ENCODE measurements around the gene C5orf22.

Gene C5orf22

DNA sequence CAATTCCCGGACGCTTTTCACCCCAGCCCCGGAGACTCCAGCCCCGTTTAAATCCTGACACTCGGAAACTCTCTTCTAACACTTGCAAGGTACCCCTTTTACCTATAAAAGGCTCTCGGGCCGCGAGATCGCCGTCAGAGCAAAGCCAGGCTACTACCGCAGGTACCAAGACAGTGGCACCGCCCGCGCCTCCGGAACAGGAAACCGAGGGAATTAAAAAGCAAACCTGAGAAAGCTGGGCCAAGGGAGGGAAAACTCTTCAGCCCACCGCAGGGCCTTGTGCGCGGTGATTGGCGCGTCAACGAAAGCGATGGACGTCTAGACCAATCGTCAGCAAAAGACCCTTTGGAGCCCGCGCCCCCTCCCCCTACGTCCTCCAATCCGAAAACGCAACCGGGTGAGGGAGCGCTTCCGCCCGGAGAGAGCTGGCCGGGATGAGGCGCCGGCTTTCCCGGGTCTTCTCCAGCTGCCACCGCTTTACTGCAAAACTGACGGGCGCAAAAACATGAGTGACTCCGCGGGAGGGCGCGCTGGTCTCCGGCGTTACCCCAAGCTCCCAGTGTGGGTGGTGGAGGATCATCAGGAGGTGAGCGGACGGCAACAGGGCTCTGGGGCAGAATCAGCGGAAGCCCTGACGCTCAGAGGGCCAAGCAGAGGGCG lies at the start of gene C5orf22, which contains the start of gene DROSHA:
Gene C5orf22 (plus strand): TSS at position 414 of the 660 bp plus-strand sequence. CDS start 92 bp downstream, at position 506.
Gene DROSHA (minus strand): TSS at position 206 of the 660 bp plus-strand sequence. CDS start 3,034 bp downstream, outside the sequence.
- Mint-ChIP-seq H3K36me3 (ENCODE audit: low read depth) (peaks cover 61% of the 10 kb centered on the region), H3K27ac (peak within 1 kb of the TSS; percentile 96), H3K27me3 (no peaks in the 10 kb centered on the region), H3K9me3 (no peaks in the 10 kb centered on the region), H3K4me1 (peaks cover 41% of the 10 kb centered on the region), H3K4me3 (peak within 1 kb of the TSS; percentile 98)
- peak; percentile 91 for DNase-seq
- peak; percentile 96 for ATAC-seq

DNA sequence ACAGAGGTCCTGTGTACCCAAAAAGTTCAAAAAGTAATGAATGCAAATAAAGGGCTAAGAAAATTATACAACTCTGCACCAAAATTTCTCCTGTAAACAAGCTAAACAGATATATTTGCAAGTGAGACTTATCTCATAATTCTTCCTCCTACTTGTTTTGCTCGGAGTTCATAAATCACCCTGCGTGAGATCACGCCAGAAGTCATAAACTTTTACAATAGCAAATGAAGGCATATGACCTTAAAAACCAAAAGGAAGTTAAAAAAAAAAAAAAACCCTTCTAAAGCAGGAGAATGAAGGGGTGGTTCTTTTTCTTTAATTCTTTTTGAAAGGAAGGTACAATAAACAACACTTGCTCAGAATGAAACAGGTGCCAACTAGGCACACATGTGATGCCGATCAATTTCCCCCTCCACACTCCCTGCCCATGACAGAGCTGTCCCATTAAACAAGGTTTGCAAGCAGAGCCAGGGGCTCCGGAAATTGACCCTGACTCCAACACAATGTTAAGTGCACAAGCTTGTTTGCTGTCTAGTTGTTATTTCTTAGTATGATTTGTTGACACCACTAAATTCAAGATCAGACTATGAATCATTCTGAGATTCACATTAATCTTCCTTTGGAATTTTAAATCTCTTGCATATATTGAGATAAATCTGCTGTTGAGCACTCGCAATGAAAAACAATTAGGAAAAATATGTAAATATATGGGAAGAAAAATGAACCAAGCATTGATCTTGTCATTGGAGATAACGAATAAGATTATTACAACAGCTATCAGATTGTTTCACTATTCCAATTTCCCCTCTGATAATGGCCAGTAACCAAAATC lies 46.5 kb upstream of the C5orf22 start:
- no peak overlapping the region for H3K27ac Mint-ChIP-seq
- no peak for DNase-seq
- no peak for ATAC-seq
- no peak overlapping the region for H3K4me3 Mint-ChIP-seq
- H3K4me1 Mint-ChIP-seq, result no peaks in the 10 kb centered on the region
- H3K27me3 Mint-ChIP-seq, result no peaks in the 10 kb centered on the region
- peaks cover 55% of the 10 kb centered on the region for H3K36me3 Mint-ChIP-seq (ENCODE audit: low read depth)
- no peaks in the 10 kb centered on the region for H3K9me3 Mint-ChIP-seq

GRCh38 chr5:31486441-31486840 lies 45.7 kb upstream of the C5orf22 start:
- Mint-ChIP-seq H3K4me1 (no peaks in the 10 kb centered on the region), H3K9me3 (no peaks in the 10 kb centered on the region), H3K4me3 (no peak overlapping the region), H3K36me3 (ENCODE audit: low read depth) (peaks cover 58% of the 10 kb centered on the region), H3K27ac (no peak overlapping the region), H3K27me3 (no peaks in the 10 kb centered on the region)
- DNase-seq (no peak), ATAC-seq (no peak)

GRCh38 chr5:31487506-31487905 lies 44.6 kb upstream of the C5orf22 start:
- Mint-ChIP-seq H3K4me1 (no peaks in the 10 kb centered on the region), H3K27ac (no peak overlapping the region), H3K27me3 (no peaks in the 10 kb centered on the region), H3K4me3 (no peak overlapping the region), H3K36me3 (ENCODE audit: low read depth) (peaks cover 55% of the 10 kb centered on the region), H3K9me3 (no peaks in the 10 kb centered on the region)
- DNase-seq (no peak), ATAC-seq (no peak)

DNA sequence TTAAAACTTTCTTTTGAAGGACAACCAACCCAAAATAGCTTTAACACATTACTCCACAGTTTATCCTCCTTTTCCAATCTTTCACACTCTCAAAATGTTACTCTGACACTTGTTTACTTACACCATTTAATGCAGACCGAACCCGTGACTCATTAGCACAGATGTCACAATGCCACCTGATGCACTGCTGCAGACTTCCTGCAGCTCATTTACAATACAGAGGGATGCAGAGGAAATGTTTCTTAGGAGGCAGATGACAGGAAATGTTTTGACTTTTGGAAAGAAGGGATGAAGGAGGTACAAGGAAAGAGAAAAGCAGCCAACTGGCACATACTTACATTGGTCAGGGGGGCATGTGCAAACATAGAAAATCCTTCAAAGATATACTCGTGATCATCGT lies 39.2 kb upstream of the C5orf22 start:
- no peak overlapping the region for H3K4me3 Mint-ChIP-seq
- H3K27me3 Mint-ChIP-seq, result no peaks in the 10 kb centered on the region
- ATAC-seq (no peak), DNase-seq (no peak)
- no peaks in the 10 kb centered on the region for H3K9me3 Mint-ChIP-seq
- H3K36me3 Mint-ChIP-seq (ENCODE audit: low read depth), result peaks cover 40% of the 10 kb centered on the region
- no peaks in the 10 kb centered on the region for H3K4me1 Mint-ChIP-seq
- H3K27ac Mint-ChIP-seq, result no peak overlapping the region

DNA sequence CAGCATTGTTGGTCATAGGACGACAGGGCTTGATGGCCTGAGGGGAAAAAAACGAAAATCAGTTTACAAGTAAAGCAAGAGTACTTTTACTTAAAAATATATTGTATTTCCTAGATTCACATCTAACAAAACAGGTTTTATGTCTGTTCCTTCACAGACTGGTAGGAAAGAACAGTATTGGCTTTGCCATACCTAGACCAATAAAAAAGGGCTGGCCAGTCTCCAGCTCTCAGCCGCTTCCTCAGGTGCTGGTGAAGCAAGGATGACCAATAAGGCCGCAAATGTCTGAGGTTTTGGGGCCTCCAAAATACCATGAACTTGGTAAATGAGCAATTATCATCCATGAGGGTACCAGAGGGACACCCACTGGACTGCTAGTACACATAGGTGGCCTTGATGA lies 36.8 kb upstream of the C5orf22 start:
- ATAC-seq, result no peak
- no peaks in the 10 kb centered on the region for H3K4me1 Mint-ChIP-seq
- DNase-seq, result no peak
- H3K27ac Mint-ChIP-seq, result no peak overlapping the region
- no peaks in the 10 kb centered on the region for H3K9me3 Mint-ChIP-seq
- H3K27me3 Mint-ChIP-seq, result no peaks in the 10 kb centered on the region
- H3K36me3 Mint-ChIP-seq (ENCODE audit: low read depth), result peaks cover 36% of the 10 kb centered on the region
- no peak overlapping the region for H3K4me3 Mint-ChIP-seq

- no peak for DNase-seq
- Mint-ChIP-seq H3K4me1 (no peaks in the 10 kb centered on the region), H3K27me3 (no peaks in the 10 kb centered on the region), H3K4me3 (no peak overlapping the region), H3K36me3 (ENCODE audit: low read depth) (peaks cover 35% of the 10 kb centered on the region), H3K27ac (no peak overlapping the region), H3K9me3 (no peaks in the 10 kb centered on the region)
- no peak for ATAC-seq
Measured at GRCh38 chr5:31496301-31496700, 35.8 kb upstream of the C5orf22 start.

GRCh38 chr5:31496891-31497290 lies 35.2 kb upstream of the C5orf22 start:
- DNase-seq (no peak), ATAC-seq (no peak)
- H3K4me3 Mint-ChIP-seq, result no peak overlapping the region
- no peaks in the 10 kb centered on the region for H3K27me3 Mint-ChIP-seq
- H3K9me3 Mint-ChIP-seq, result no peaks in the 10 kb centered on the region
- no peaks in the 10 kb centered on the region for H3K4me1 Mint-ChIP-seq
- H3K36me3 Mint-ChIP-seq (ENCODE audit: low read depth), result peaks cover 37% of the 10 kb centered on the region
- H3K27ac Mint-ChIP-seq, result no peak overlapping the region

DNA sequence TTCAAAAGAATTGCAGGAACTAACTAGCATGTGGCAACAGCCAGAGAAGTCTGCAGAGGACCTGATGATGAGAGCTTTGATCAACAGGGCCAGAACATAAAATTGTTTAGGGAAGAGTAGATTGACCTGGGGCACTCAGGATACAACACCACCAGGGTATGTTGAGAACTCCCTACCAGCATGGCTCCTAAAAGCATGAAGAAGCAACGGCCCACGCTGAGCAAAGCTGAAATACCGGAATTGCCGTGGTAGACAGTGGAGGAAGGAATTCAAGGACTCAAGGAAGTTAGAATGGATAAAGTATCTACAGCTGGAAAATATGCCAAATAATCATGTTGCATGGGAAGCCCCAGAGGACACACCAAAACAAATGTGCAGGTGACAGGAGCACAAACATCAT lies 31.8 kb upstream of the C5orf22 start:
- Mint-ChIP-seq H3K36me3 (ENCODE audit: low read depth) (peaks cover 55% of the 10 kb centered on the region), H3K27me3 (no peaks in the 10 kb centered on the region), H3K27ac (no peak overlapping the region), H3K4me1 (no peaks in the 10 kb centered on the region), H3K9me3 (no peaks in the 10 kb centered on the region), H3K4me3 (no peak overlapping the region)
- DNase-seq (no peak), ATAC-seq (no peak)

- Mint-ChIP-seq H3K36me3 (ENCODE audit: low read depth) (peaks cover 52% of the 10 kb centered on the region), H3K27ac (no peak overlapping the region), H3K9me3 (no peaks in the 10 kb centered on the region), H3K4me3 (no peak overlapping the region), H3K4me1 (no peaks in the 10 kb centered on the region), H3K27me3 (no peaks in the 10 kb centered on the region)
- ATAC-seq (no peak), DNase-seq (no peak)
Measured at GRCh38 chr5:31502506-31502905, 29.6 kb upstream of the C5orf22 start.

- Mint-ChIP-seq H3K27ac (no peak overlapping the region), H3K36me3 (ENCODE audit: low read depth) (peaks cover 58% of the 10 kb centered on the region), H3K9me3 (no peaks in the 10 kb centered on the region), H3K4me1 (no peaks in the 10 kb centered on the region), H3K4me3 (no peak overlapping the region), H3K27me3 (no peaks in the 10 kb centered on the region)
- no peak for ATAC-seq
- DNase-seq, result no peak
Measured at GRCh38 chr5:31504529-31504928, 27.6 kb upstream of the C5orf22 start.

DNA sequence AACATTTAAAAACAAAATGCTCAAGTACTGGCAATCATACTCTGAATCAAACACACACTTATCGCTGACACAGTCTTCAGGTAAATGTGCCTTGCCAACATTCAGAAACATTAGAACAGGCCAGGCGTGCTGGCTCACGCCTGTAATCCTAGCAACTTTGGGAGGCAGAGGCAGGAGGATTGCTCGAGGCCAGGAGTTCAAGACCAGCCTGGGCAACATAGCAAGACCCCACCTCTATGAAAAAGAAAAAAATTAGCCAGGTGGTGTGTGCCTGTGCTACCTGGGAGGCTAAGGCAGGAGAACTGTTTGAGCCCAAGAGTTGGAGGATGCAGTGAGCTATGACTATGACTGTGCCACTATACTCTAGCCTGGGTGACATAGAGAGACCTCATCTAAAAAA lies 20.8 kb upstream of the C5orf22 start:
- no peak for DNase-seq
- H3K9me3 Mint-ChIP-seq, result no peaks in the 10 kb centered on the region
- H3K36me3 Mint-ChIP-seq (ENCODE audit: low read depth), result peaks cover 58% of the 10 kb centered on the region
- no peaks in the 10 kb centered on the region for H3K4me1 Mint-ChIP-seq
- no peak overlapping the region for H3K27ac Mint-ChIP-seq
- ATAC-seq, result no peak
- H3K27me3 Mint-ChIP-seq, result no peaks in the 10 kb centered on the region
- H3K4me3 Mint-ChIP-seq, result no peak overlapping the region

DNA sequence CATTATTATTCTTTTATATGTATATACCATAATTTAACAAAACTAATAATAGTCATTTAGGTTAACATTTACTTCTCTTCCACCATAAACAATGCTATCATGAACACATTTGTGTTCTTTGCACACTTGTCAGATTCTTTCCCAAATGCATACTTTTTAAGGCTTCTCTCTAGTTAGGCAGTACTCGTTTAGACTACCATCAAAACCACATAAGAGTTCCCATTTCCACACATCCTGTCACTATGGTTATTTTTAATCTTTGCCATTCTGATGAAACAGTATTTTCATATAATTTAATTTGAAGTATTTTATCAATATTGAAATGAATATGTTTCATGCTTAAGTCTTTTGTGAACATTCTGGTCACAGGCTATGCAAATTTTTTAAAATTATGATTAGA lies 15.3 kb upstream of the C5orf22 start:
- H3K36me3 Mint-ChIP-seq (ENCODE audit: low read depth), result peaks cover 39% of the 10 kb centered on the region
- H3K4me3 Mint-ChIP-seq, result no peak overlapping the region
- no peak for DNase-seq
- no peak overlapping the region for H3K27ac Mint-ChIP-seq
- peaks cover 4% of the 10 kb centered on the region for H3K4me1 Mint-ChIP-seq
- no peaks in the 10 kb centered on the region for H3K27me3 Mint-ChIP-seq
- no peaks in the 10 kb centered on the region for H3K9me3 Mint-ChIP-seq
- ATAC-seq, result no peak

DNA sequence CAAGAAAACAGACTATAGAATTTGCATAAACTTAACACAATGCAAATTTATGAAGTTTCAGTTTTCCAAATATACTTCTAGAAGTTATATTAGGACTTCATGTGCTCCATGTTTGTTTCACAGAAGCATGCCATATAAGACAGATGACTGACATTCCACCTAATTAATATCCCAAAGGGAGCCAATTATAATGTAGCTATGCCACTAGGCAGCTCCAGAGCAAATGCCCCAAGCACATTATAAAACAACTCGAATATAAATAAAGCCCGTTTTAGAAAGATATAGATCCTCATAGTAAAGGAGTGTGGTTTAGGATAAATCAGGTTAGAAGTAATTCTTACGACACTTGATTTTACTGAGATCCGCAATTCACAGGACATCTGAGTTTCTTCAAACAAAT lies 9.1 kb upstream of the C5orf22 start:
- no peaks in the 10 kb centered on the region for H3K27me3 Mint-ChIP-seq
- no peaks in the 10 kb centered on the region for H3K9me3 Mint-ChIP-seq
- H3K4me3 Mint-ChIP-seq, result no peak overlapping the region
- H3K4me1 Mint-ChIP-seq, result peaks cover 4% of the 10 kb centered on the region
- DNase-seq (no peak), ATAC-seq (no peak)
- H3K36me3 Mint-ChIP-seq (ENCODE audit: low read depth), result peaks cover 56% of the 10 kb centered on the region
- H3K27ac Mint-ChIP-seq, result no peak overlapping the region

DNA sequence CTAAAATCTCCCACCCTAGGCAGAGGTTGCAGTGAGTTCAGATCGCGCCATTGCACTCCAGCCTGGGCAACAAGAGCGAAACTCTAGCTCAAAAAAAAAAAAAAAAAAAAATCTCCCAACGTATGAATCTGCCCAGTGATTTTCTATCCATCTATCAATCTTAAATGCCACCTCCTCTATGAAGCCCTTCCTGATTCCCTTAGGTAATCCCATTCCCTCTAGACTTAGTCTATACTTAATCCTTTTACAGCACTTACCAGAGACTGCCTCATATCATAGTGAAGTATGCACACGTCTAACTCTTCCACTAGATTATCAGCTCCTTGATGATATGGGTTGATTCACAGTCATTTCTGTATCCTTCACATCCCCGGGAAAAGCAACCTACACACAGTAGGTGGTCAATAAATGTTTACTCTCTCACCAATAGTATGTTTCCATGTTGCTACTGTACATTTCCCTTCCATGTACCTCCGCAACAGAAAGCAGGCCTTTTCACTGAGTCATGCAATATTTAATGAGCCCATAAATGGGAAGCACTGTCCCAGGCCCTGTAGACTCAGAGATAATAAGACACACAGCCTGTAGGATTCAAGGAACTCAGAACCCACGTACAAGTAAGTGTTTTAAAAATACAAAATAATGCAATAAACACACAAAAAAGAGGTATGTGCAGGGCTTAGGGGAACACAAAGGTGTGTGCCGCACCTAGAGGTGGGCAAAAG lies 1.4 kb upstream of the C5orf22 start:
- no peak for DNase-seq
- Mint-ChIP-seq H3K36me3 (ENCODE audit: low read depth) (peaks cover 64% of the 10 kb centered on the region), H3K4me1 (peaks cover 41% of the 10 kb centered on the region), H3K4me3 (peak overlapping the region; percentile 98), H3K9me3 (no peaks in the 10 kb centered on the region), H3K27ac (peak overlapping the region; percentile 96), H3K27me3 (no peaks in the 10 kb centered on the region)
- ATAC-seq, result no peak

Measured in activated naive CD8-positive, alpha-beta T cell treated with anti-CD3 and anti-CD28 coated beads, Interleukin-2, amount 50 U/mL, for 24 hours (primary cell).